HG03066 (cell line): ENCODE measurements around the gene FGD3.
"Not testable (repeated sequence)": the region's sequence is repeated elsewhere in the genome, so short reads cannot be mapped to it uniquely, and the experiment has no call there.

ENCODE experiments used
- ATAC-seq: cut with Tn5 transposase; IDR thresholded peaks from one replicate; pipeline ENCODE4 v1.9.1; 2021; ENCODE audit warnings: low read depth; ENCODE audit not compliant: unreplicated experiment

FGD3 gene

GRCh38 chr9:92974761-92975755 is 27.7 kb downstream of the FGD3 start:
- ATAC-seq: no peak

GRCh38 chr9:92976431-92976830 is 29.1 kb downstream of the FGD3 start:
- no peak for ATAC-seq

- no peak for ATAC-seq
Measured at GRCh38 chr9:92977279-92977678, 30.0 kb downstream of the FGD3 start.

- ATAC-seq: no peak
Measured at GRCh38 chr9:92978345-92978875, 31.1 kb downstream of the FGD3 start.

GRCh38 chr9:92979283-92980056 is 32.1 kb downstream of the FGD3 start:
- ATAC-seq: no peak

- no peak for ATAC-seq
Measured at GRCh38 chr9:92980085-92980745, 32.9 kb downstream of the FGD3 start.

GRCh38 chr9:92982130-92982529 is 34.8 kb downstream of the FGD3 start:
- ATAC-seq: no peak

- no peak for ATAC-seq
Measured at GRCh38 chr9:92983984-92984589, 36.8 kb downstream of the FGD3 start.

- no peak for ATAC-seq
Measured at GRCh38 chr9:92984976-92985375, 37.7 kb downstream of the FGD3 start.

- no peak for ATAC-seq
Measured at GRCh38 chr9:92986176-92987119, 39.1 kb downstream of the FGD3 start.

GRCh38 chr9:92988215-92988768 is 41.0 kb downstream of the FGD3 start:
- no peak for ATAC-seq

- no peak for ATAC-seq
Measured at GRCh38 chr9:92989561-92989960, 42.2 kb downstream of the FGD3 start.

GRCh38 chr9:92990461-92990860 is 43.1 kb downstream of the FGD3 start:
- no peak for ATAC-seq

GRCh38 chr9:92992549-92992948 is 45.2 kb downstream of the FGD3 start:
- ATAC-seq: no peak

- not testable (repeated sequence) for ATAC-seq
Measured at GRCh38 chr9:92998871-92999270, 51.5 kb downstream of the FGD3 start.

- ATAC-seq: no peak
Measured at GRCh38 chr9:93001031-93001430, 53.7 kb downstream of the FGD3 start.

GRCh38 chr9:93002700-93003099 is 55.4 kb downstream of the FGD3 start:
- no peak for ATAC-seq

- ATAC-seq: no peak
Measured at GRCh38 chr9:93003552-93004407, 56.5 kb downstream of the FGD3 start.
